Measurements from ENCODE around the gene USP47.
A peak's percentile ranks its signal among the peaks of the same experiment; 100 is the strongest.
"Not testable (repeated sequence)": the region's sequence is repeated elsewhere in the genome, so short reads cannot be mapped to it uniquely, and the experiment has no call there.

USP47 gene

DNA sequence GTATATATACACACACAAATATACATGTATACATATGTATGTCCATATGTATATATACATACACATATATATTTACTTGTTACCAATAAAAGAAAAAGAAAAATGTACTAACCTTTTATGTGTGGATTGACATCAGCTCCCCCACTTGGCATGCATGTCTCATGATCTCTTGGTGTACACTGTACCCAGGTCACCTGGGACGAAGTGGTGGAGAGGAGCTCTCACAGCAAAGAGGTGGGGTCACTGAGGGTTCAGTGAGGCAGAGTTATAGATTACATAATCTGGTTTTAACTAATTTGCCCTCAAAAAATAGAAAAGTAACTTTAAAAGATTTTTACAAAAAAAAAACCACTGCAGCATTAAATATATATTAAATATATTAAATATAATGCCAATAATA, 15.5 kb upstream of the USP47 start:
- DNase-seq: no peak

DNA sequence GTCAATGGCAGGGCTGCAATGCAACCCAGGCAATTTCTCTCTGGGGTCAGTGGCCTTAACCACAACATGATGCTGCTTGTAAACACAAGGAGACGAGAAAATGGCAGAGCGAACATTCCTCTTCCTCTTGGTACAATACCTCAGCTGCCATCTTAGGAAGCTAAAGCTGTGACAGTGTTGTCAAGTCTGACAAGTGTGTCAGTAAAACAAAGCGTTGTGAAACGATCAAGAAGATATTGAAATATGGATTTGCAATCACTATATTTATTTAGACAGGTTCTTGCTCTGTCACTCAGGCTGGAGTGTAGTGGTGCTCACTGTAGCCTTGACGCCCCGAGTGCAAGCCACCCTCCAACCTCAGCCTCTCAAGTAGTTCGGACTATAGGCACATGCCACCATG, 14.5 kb upstream of the USP47 start:
- no peak for DNase-seq

GRCh38 chr11:11831406-11831805, 10.4 kb upstream of the USP47 start:
- not testable (repeated sequence) for DNase-seq

GRCh38 chr11:11836676-11837231, 5.0 kb upstream of the USP47 start:
- DNase-seq: no peak

DNA sequence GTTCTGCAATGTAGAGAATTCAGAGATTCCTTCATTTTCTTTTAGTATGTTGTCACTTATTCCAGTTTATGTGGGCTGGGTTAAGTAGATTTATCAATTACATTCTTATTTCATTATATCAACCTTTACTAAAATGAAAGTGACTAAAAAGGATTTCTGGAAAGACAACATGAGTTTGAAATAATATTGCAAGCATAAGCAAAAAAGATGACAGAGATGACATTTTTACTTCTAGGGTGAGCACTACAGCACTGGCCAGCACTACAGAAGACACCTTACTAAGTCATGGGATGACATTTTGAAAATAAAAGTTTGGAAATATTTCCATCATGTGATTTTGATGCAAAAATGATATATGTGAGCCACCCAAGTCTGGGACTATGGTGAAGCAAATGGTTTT, 2.1 kb upstream of the USP47 start:
- DNase-seq: no peak

DNA sequence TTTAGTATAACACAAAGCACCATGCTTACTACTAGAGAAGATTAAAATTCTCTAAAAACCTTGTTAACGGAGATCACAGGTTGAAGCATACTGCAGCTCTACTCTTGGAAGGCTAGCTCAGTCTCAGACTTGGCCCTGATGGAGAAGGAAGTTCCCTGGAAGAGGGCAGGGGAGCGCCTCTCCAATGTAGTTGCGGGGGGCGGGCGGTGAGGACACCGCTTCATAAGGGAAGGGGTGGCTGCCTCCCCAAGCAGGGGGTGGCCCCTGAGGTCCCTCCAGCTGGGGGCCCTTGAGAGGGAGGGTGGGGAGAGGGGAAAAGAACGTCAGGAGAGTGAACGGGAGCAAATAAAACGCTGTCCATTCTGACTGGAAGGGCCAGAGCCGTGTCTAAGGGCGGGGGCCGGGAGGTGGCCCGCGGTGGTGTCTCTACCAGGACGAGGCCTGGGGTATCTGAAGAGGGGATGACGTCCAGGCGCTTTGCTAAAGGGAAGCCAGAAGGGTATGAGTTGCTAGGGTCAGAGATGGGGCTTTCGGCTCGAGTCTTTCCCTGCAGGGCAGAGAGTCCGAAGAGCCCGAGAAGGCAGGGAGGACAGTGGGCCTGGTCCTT, 553 bp upstream of the USP47 start:
- DNase-seq: no peak

DNA sequence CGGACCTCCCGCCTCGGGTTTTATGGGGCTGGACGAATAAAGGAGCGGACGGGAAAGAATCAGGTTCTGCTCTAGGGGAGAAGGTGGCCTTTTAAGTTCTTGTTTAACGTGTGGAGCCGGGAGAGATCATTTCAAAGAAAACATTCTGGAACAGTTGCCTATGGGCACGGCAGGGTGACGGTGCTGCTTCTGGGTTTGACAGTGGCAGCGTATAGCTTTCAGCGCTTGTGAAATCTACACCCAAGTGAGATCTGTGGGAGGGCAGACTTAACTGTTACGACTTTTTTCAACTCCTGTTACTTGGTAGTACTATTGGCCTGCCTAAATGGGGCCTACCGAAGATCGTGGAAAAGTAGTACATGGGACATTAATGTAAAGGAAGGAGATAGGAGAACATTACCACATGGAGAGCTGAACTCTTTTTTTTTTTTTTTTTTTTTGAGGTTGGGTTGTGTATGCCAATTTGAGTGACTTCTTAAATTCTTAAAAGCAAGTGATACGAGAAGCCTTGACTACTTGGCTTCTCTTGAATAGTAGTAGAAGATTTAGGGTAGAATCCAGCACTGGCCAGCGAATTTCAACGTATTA, 743 bp downstream of the USP47 start:
- DNase-seq: peak; percentile 23

DNA sequence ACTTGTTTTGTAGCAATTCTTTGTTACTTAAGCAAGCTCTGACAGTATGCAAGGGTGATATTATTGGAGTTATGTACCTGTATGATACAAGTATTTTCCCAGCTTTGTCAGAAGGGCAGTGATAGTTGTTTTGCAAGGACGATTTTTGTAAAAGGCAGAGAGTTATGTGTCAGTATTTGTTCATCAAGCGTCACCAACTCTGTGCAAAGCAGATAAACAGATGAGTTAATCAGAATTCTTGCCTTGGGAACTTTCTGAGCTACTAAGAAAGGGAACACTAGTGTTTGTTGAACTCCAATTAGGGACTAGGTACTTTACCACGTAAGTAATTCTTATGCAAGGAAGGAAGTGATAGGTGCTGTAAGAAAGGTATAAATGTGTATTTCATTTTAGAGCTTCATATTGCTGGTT, 1.4 kb downstream of the USP47 start:
- DNase-seq: no peak

DNA sequence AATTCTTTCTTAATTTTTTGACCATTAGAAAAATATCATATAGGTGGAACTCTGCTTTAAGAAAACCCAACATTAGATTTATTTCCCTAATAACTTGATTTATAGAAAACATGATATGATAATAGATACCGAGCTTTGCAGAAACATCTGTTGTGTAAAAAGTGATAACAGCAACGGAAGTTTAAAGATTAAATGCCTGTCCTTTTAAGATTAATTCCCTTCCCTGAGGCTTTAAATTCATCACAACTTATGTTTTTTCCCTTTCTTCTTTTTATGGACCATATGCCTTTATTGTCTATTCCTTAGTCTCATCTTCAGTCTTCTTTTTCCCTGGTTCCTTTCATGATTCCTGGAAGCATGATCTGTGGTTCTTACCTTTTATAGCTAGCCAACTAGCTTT, 1.9 kb downstream of the USP47 start:
- DNase-seq: no peak

- no peak for DNase-seq
Observed at GRCh38 chr11:11844272-11844671, 2.5 kb downstream of the USP47 start.

GRCh38 chr11:11845071-11845470, 3.3 kb downstream of the USP47 start:
- no peak for DNase-seq

- no peak for DNase-seq
Observed at GRCh38 chr11:11845551-11845950, 3.8 kb downstream of the USP47 start.

- no peak for DNase-seq
Observed at GRCh38 chr11:11847082-11847481, 5.3 kb downstream of the USP47 start.

DNA sequence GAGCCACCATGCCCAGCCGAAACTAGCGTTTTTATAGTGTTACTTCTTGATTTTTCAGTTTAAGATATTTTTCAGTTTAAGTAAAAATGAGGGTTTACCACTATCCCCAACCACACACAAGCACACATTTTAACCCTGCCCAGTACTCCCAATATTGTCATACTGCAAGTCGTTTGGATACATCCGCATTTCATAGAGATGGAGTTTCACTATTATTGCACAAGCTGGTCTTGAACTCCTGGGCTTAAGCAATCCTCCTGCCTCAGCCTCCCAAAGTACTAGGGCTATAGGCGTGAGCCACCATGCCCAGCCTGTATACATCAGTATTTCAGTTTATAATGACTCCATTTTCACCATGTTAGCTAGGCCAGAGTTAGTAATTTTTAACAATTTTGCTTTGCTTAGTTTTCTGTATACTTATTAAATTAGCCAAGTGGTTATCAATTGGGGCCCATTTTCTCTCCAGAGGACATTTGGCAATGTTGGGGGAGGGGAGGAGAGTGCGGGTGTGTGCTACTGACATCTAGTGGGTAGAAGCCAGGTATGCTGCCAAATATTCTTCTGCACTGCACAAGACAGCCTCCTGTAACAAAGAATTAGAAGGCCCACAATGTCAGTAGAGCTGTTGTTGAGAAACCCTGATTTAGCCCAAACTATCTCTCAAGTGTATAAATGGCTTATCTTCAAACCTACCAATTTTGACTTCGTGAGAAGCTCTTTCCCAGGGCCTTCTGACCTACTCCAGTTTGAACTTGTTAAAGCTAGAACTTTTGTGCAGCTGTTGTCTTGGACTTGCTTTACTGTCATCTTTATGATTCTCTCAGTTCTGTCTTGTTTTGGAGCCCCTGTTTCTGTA, 7.3 kb downstream of the USP47 start:
- peak; percentile 47 for DNase-seq

DNA sequence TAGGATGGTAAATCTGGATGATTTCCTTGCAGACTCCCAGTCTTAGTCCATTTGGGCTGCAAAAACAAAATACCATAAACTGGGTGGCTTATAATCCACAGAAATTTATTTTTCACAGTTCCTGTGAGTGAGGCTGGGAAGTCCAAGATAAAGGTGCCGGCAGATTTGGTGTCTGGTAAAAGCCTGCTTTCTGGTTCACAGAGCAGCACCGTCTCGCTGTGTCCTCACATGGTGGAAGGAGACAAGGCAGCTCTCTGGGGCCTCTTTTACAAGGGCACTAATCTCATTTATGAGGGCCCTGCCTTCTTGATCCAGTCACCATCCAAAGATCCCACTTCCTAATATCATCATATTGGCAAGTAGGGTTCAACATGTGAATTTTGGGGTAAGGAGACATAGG, 8.9 kb downstream of the USP47 start:
- DNase-seq: no peak

- no peak for DNase-seq
Observed at GRCh38 chr11:11856638-11857037, 14.9 kb downstream of the USP47 start.

DNA sequence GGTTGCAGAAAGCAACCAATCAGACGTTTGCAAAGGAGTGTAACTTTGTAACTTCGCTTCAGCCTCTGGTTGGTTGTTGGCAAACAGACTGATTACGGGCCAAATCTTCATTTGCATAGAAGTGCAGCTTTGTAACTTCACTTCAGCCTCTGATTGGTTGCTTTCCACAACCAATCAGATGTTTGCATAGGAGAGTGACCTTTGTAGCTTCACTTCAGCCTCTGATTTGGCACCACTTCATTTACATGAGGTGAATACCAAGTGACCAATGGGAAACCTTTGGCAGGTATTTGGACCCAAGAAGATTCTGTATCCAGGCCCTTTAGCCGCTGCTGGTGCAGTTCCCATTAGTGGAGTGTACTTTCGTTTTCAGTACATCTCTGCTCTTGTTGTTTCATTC, 16.0 kb downstream of the USP47 start:
- DNase-seq: no peak

- DNase-seq: no peak
Observed at GRCh38 chr11:11858676-11859075, 16.9 kb downstream of the USP47 start.

DNA sequence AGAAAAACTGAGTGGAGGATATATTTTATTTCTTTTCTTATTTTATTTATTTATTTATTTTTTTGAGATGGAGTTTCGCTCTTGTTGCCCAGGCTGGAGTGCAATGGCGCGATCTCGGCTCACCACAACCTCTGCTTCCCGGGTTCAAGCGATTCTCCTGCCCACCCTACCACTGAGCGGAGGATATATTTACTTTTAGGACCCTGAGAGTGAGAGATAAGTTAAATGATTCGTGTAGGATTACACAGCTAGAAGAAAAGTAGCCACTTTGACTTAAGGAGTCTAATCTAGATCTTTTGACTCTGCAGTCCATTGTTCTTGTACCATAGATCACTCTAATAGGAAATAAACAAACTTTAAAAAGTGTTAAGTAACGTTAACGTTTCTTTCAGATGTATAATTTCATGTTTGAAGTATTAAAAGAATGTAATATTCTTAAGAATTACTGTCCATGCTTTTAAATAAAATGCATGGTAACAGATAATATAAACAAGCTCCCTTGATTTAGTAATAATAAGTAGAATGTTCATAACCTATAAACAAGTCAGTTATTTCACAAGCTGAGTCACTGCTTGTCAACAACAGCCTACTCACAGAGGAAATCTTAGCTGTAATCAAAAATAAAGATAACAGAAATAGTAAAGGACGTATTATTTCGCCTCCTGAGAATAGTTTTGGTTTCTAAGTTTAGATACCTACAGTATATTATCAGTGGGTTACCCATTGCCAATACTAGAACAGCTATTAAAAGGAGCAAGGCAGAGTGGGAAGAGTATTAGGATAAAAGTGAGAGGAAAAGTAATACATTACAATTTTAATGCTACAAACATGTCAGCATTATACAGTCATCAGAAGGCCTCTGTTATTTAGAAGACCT, 18.6 kb downstream of the USP47 start:
- no peak for DNase-seq

DNA sequence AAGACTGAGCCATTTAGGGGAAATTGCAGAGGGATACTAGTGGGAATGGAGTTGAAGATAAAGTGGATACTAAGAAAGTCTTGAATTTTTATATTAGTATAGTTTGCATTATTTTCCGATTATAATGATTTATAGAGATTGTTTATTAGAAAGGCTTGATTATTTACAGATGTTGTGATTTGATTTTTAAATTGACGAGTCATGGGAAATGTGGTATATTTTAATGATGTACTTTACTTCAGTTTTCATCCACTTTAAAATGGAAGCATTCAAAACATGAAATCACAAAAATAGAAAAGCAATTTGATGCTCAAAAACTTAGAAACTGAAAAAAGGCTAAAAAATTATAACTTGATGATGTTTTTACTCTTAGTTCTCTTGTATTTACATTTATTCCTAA, 21.2 kb downstream of the USP47 start:
- no peak for DNase-seq

DNA sequence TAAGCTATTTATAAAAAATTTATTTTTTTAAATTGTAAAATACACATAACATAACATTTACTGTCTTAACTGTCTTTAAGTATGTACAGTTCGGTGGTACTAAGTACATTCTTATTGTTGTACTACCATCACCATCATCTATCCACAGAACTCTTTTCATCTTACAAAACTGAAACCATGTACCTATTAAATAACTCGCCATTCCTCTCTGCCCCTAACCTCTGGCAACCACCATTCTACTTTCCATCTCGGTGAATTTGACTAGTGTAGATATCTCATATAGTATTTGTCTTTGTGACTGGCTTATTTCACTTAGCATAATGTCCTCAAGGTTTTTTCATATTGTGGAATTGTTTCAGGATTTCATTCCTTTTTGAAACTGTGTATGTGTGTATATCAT, 22.6 kb downstream of the USP47 start:
- DNase-seq: no peak

DNA sequence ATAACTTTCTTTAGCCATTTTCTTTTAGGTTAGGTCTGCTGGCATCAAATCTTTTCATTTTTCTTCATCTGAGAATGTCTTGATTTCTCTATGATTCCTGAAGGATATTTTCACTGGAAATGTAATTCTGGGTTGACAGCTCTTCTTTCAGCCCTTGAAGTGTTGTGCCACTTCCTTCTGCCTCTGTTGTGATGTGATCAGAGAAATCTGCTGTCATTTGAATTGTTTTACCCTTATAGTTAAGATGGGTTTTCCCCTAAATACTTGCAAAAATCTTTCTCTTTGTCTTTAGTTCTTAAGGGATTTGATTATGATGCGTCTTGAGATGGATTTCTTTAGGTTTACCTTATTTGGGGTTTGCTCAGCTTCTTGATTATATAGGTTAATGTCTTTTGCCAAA, 23.0 kb downstream of the USP47 start:
- DNase-seq: no peak

DNA sequence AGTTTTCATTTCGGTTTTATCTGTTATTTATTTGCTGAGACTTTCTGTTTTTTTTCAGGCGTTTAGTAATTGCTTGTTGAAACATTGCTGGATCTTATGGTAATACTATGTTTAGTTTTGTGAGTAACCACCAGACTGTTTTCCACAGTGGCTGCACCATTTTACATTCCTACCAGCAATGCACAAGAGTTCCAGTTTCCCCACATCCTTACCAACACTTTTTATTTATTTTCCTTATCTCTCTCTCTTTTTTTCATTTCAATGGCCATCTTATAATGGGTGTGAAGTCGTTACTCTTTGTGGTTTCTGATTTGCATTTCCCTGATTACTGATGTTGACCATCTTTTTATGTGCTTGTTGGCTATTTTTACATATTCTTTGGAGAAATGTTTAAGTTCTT, 23.7 kb downstream of the USP47 start:
- no peak for DNase-seq

Measured in T-helper 9 cell (primary cell).